ENCODE results near the gene CCSER1.

Gene CCSER1

GRCh38 chr4:90211174-90211573 lies 84.0 kb downstream of the CCSER1 start:
- DNase-seq (ENCODE audit: insufficient read length, low spot score) (no peak), FAIRE-seq (peak; percentile 21)
- no peak for TF ChIP-seq CTCF (IDR thresholded peaks at IDR 0.05; ENCODE audit: insufficient read depth, missing control alignments)

- TF ChIP-seq CTCF (IDR thresholded peaks at IDR 0.05; ENCODE audit: insufficient read depth, missing control alignments), result no peak
- FAIRE-seq (peak; percentile 67), DNase-seq (ENCODE audit: insufficient read length, low spot score) (no peak)
Observed at GRCh38 chr4:90215286-90215685, 88.1 kb downstream of the CCSER1 start.

- FAIRE-seq (no peak), DNase-seq (ENCODE audit: insufficient read length, low spot score) (no peak)
Observed at GRCh38 chr4:90219822-90220221, 92.6 kb downstream of the CCSER1 start.

GRCh38 chr4:90220459-90220858 lies 93.3 kb downstream of the CCSER1 start:
- FAIRE-seq (peak; percentile 11), DNase-seq (ENCODE audit: insufficient read length, low spot score) (no peak)
- TF ChIP-seq CTCF (IDR thresholded peaks at IDR 0.05; ENCODE audit: insufficient read depth, missing control alignments), result no peak

More at GRCh38 chr4:90219822-90220221, 92.6 kb downstream of the CCSER1 start:
- no peak for TF ChIP-seq CTCF (IDR thresholded peaks at IDR 0.05; ENCODE audit: insufficient read depth, missing control alignments)

- TF ChIP-seq CTCF (IDR thresholded peaks at IDR 0.05; ENCODE audit: insufficient read depth, missing control alignments), result no peak
- no peak for FAIRE-seq
- DNase-seq (ENCODE audit: insufficient read length, low spot score), result no peak
Observed at GRCh38 chr4:90226734-90227133, 99.5 kb downstream of the CCSER1 start.

- no peak for FAIRE-seq
- TF ChIP-seq CTCF (IDR thresholded peaks at IDR 0.05; ENCODE audit: insufficient read depth, missing control alignments), result no peak
- DNase-seq (ENCODE audit: insufficient read length, low spot score), result no peak
Observed at GRCh38 chr4:90227177-90227576, 100.0 kb downstream of the CCSER1 start.

- no peak for TF ChIP-seq CTCF (IDR thresholded peaks at IDR 0.05; ENCODE audit: insufficient read depth, missing control alignments)
- FAIRE-seq, result no peak
- no peak for DNase-seq (ENCODE audit: insufficient read length, low spot score)
Observed at GRCh38 chr4:90234916-90235547, 107.8 kb downstream of the CCSER1 start.

All from D721Med (cell line).